Activated T-cell treated with anti-CD3 and anti-CD28 coated beads for 4 hours (primary cell): ENCODE measurements around the gene GTF2F1.
"Not testable (repeated sequence)": the region's sequence is repeated elsewhere in the genome, so short reads cannot be mapped to it uniquely, and the experiment has no call there.

Experiments
- DNase-seq: peaks from one replicate; pipeline ENCODE4 v3.0.0-alpha.2; 2020

The GTF2F1 gene, protein sequence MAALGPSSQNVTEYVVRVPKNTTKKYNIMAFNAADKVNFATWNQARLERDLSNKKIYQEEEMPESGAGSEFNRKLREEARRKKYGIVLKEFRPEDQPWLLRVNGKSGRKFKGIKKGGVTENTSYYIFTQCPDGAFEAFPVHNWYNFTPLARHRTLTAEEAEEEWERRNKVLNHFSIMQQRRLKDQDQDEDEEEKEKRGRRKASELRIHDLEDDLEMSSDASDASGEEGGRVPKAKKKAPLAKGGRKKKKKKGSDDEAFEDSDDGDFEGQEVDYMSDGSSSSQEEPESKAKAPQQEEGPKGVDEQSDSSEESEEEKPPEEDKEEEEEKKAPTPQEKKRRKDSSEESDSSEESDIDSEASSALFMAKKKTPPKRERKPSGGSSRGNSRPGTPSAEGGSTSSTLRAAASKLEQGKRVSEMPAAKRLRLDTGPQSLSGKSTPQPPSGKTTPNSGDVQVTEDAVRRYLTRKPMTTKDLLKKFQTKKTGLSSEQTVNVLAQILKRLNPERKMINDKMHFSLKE

GRCh38 chr19:6393074-6393982, at the start of gene GTF2F1:
Gene GTF2F1, minus strand, starts transcription at chr19:6393164. Its CDS starts 169 bp downstream, at chr19:6392995.
- DNase-seq = peak; percentile 89

- no peak for DNase-seq
Observed at GRCh38 chr19:6442087-6442688, 49.2 kb upstream of the GTF2F1 start.

DNA sequence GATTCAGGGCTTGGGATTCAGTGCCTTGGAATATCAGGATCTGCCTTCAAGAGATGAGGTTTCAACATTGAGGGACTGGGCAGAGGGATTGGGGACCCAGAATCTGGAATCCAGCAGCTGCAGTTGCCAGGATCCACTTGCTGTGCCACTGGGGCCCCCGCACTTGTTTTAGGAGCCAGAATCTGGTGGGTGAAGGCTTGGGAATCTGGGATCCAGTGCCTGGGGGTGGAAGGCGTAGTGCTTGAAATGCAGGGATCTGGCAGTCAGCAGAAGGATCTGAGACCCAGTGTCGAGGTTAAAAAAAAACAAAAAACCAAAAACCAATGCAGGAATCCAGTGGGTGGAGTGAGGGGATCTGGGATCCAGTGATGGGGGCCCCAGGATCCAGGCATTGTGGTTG, 47.9 kb upstream of the GTF2F1 start:
- DNase-seq = no peak

DNA sequence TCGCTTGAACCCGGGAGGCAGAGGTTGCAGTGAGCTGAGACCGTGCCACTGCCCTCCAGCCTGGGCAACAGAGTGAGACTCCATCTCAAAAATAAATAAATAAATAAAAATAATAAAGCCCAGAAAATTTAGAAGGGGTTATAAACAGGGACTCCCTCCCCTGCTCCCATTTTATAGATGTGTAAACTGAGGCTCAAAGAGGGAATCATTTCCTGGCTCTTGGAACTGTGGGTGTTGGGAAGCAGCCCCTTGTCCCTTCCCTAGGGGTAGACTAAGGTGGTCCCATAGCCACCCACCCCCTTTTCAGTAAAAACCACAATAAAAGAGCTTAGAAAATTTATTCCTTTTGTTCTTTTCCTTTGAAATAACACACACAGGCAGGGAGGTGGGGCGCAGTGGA, 46.8 kb upstream of the GTF2F1 start:
- no peak for DNase-seq

DNA sequence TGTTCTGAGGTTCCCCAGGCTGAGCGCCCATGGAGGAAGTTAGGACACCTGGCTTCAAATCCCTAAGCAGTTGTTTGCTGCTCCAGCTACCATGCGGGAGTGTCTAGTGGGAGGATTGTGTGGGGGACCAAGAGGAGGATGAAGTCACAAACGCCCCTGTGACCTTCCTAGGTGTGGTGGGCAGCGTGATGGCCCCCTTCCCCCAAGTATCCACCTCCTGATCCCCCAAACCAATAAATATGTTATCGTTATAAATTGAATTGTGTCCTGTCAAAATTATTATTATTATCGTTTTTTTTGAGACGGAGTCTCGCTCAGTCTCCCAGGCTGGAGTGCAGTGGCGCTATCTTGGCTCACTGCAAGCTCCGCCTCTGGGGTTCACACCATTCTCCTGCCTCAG, 40.7 kb upstream of the GTF2F1 start, which contains the start of gene SLC25A41:
Gene SLC25A41 (minus strand): TSS at position 101 of the 400 bp plus-strand sequence. CDS start 70 bp downstream, at position 31.
- DNase-seq = no peak

GRCh38 chr19:6433165-6433564, 40.2 kb upstream of the GTF2F1 start:
- DNase-seq = no peak

DNA sequence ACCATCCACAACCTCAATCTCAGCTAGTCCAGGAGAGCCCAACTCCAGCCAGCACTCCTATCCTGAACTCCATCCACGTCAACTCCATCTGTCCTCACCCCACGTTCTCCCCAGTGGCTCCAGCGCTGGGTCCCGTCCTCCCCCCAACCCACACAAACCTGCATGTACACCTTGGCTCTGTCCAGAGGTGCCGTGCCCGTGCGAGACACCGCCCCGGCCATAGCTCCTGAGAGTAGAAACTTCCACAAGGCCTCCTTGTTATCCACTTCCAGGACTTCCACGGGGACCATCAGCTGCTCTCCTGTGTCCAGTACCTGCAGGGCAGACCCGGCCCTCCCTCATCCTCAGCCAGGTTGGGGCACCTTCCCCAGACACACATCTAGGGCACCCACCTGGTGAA, 38.9 kb upstream of the GTF2F1 start:
- DNase-seq = no peak

DNA sequence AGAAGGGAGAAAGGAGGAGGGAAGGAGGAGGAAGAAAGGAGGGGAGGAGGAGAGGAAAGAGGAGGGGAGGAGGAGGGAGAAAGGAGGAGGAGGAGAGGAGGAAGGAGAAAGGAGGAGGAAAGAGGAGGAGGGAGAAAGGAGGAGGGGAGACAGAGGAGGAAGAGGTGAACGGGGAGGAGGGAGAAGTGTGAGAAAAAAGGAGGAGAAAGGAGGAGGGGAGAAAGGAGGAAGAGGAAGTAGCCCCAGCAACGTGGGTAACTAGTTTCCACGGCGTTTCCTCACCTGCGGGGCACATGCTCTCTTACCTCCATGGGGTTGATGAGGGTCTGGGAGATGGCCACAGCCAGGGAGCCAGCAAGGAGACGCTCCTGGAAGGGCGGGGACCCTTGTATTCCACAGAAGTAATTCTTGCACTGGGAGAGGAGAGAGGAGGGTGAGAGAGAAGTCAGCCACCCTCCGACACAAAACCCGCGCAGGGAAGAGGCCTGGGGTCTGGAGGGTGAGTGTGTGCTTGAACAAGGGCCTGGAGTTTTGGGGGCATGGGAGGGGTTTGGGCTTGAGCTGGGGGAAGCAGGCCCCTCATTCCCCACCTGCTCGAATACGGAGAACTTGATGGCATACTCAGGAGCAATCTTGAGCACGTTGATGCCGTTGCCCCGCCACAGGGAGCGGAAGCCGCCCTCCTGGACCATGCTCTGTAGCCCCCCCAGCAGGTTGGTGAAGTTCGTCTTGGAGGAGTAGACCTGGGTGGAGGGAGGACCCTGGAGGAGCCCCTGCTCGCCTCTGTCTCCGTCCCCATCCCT, 36.7 kb upstream of the GTF2F1 start:
- DNase-seq = no peak

DNA sequence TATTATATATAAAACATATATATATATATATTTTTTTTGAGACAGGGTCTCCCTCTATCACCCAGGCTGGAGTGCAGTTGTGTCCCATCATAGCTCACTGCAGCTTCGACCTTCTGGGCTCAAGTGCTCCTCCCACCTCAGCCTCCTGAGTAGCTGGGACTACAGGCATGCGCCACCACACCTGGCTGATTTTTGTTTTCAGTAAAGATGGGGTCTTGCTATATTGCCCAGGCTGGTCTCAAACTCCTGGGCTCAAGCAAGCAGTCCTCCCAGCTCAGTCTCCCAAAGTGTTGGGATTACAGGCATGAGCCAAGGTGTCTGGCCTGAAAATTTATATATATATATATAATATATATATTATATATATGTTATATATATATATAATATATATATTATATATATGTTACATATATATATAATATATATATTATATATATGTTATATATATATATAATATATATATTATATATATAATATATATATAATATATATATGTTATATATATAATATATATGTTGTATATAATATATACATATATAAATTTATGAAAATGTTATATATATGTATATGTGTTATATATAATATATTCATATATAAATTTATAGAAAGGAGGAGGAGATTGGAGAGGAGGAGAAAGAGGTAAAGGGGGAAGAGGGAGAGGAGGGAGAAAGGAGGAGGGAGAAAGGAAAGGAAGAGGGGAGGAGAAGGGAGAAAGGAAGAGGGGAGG, 35.9 kb upstream of the GTF2F1 start:
- DNase-seq = not testable (repeated sequence)

- no peak for DNase-seq
Observed at GRCh38 chr19:6427131-6427530, 34.2 kb upstream of the GTF2F1 start.

DNA sequence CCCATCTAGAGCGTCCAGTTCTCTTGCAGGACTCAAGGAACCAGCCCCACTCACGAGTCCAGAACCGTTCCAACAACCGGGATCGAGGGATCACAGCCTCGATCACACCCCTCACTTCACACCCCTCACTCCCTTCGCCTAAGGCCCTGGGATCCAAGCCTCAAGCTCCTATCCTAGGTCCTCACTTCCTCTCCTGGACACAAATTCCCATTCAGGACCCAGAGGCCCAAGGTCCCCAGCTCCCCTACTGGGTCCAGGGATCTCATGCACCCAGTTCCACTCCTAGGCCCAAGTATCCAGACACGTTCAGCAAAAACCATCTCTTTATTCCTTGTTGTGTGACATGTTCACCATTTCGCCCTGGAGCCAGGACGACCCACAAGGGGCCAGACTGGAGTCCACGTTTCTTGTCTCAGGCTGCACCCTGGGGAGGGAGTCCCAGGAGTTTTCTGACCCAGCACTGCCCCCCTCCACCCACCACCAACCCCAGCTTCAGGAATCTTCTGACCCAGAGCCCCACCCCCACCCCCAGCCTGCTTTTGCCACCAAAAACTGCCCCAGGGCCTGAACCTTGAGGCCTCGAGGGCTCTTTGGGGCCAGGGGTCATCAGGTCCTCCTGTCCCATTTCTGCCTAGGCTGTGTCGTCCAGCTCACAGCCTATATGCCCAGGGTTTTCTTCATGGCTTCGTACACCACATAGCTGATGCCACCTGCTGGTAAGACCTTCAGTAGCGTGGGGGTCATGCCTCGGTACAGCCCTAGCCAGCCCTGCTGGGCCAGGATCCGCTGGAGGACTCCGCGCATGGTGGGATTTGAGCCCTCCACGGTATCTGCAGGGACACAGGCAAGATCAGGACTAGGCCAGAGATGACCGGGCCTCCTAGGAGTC, 33.0 kb upstream of the GTF2F1 start:
- no peak for DNase-seq

DNA sequence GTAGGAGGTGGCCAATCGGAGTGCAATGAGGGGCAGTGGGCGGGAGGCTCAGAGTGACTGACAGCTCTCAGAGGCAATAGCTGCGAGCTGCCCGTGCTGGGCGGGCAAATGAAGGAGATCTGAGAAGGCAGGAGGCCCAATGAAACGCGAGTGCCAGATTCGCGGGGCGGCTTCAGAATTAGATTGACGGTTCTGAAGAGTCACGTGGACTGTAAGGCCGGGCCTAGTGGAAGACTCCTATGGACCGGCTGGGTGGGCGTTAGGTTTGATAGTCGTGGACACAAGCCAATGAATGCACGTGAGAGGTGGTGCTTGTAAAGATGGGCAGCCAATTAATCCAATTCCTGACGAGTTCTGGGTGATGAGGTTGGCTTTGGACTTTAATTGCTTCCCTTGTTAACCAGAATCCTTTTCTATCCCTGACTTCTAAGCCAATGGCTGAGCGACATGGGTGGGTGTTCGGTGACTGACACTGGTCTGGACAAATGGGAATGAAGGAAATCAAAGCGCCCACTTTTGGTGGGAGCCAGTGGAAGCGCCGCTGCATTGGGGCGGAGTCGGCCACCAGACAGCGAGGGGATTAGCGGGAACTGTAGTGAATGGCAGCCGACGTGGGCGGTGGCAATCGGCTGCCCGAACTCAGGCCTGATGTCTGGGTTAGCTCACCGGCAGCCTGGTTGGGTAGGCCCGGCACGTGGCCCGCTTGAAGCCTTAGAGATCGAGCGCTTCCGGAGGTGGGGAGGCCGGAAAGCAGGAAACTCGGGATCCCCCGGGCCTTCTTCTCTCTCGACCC, 32.2 kb upstream of the GTF2F1 start:
- peak; percentile 97 for DNase-seq

- DNase-seq = peak; percentile 20
Observed at GRCh38 chr19:6424195-6424938, 31.4 kb upstream of the GTF2F1 start, which contains the start of gene KHSRP. Gene KHSRP, minus strand, starts transcription at chr19:6424811. Its CDS starts 110 bp downstream, at chr19:6424701.

DNA sequence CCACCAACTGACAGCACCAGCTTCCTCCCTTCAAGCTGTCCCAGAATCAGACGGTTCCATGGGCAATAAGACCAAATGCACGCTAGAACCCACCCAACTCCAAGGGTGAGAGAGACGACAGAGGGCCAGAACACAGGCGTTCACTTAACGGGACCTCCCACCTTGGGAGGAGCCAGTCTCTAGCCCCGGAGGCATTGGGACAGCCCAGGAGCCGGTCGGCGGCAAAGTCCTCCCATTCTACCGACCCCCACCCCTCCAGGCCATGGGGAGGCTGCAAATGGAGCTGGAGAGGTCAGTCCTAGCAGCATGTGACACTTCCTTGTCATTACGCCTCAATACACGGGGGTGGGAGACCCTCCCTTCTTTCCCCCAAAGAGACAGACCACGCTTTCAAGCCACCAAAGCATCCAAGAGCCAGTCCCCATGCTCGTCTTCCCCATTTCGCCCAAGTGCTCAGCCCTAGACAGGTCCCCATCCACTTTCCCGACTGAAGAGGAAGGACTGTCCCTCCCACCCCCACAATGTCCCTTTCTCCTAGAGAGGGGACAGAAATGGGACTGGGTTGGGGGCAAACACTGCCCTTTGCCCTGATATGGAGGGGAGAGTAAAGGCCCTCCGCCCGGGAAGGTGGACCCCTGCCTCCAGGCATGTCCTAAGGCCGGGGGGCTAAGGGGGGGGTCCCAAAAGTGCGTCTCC, 30.7 kb upstream of the GTF2F1 start:
- no peak for DNase-seq

GRCh38 chr19:6421075-6422014, 28.4 kb upstream of the GTF2F1 start:
- no peak for DNase-seq

GRCh38 chr19:6418562-6418932, 25.6 kb upstream of the GTF2F1 start:
- no peak for DNase-seq
